Heart left ventricle (tissue), 16 donors: ENCODE measurements around the gene SHISA5. TPM values are rescaled to one million over a fixed set of nuclear protein-coding genes. Genes with fewer than 3 reads are reported as not detected.
A peak's percentile ranks its signal among the peaks of the same experiment; 100 is the strongest.

Experiments
- ATAC-seq, 4 donors: fragments of 200-7000 bp; cut with Tn5 transposase; one replicate each; pipeline ENCODE4 v1.9.1; 2020 to 2022; ENCODE audit warnings: moderate library complexity in 4 of 4, mild to moderate bottlenecking in 3 of 4, moderate number of reproducible peaks in 1 of 4
- DNase-seq, 5 donors: peaks; one replicate each; pipeline ENCODE4 v3.0.0-alpha.2; 2020
- H3K27ac ChIP-seq, 12 donors: fragments of 200-600 bp; sonication (generic) in 4 of 12; one replicate each; pipeline versions ENCODE4 v1.5.0 to v1.8.0; 2016 to 2022; ENCODE audit warnings: mild to moderate bottlenecking in 2 of 12
- H3K27me3 ChIP-seq, 9 donors: fragments of 200-600 bp; sonication (generic) in 2 of 9; one replicate each; pipeline versions ENCODE4 v1.5.1 to v1.8.0; 2016 to 2022; ENCODE audit warnings: mild to moderate bottlenecking in 3 of 9
- H3K36me3 ChIP-seq, 9 donors: fragments of 200-600 bp; sonication (generic) in 2 of 9; one replicate each; pipeline versions ENCODE4 v1.5.0 to v1.8.0; 2018 to 2022; ENCODE audit warnings: mild to moderate bottlenecking in 2 of 9
- H3K4me1 ChIP-seq, 12 donors: fragments of 200-600 bp; sonication (generic) in 4 of 12; one replicate each; pipeline versions ENCODE4 v1.5.0 to v1.8.0; 2016 to 2022; ENCODE audit warnings: mild to moderate bottlenecking in 3 of 12
- H3K4me3 ChIP-seq, 12 donors: fragments of 200-600 bp; sonication (generic) in 4 of 12; one replicate each; pipeline versions ENCODE4 v1.5.0 to v1.8.0; 2017 to 2022; ENCODE audit warnings: mild to moderate bottlenecking in 9 of 12, moderate library complexity in 4 of 12
- H3K9me3 ChIP-seq, 12 donors: fragments of 200-600 bp; sonication (generic) in 4 of 12; one replicate each; pipeline versions ENCODE4 v1.5.0 to v1.8.0; 2016 to 2022; ENCODE audit warnings: mild to moderate bottlenecking in 1 of 12
- CTCF ChIP-seq, 12 donors: fragments of 200-600 bp; sonication (generic) in 4 of 12; IDR thresholded peaks; one replicate each; pipeline versions ENCODE4 v1.5.0 to v1.8.0; 2018 to 2022; ENCODE audit warnings: antibody characterized with exemption in 12 of 12, mild to moderate bottlenecking in 5 of 12
- POLR2A ChIP-seq, 2 donors: fragments of 450-650 bp; IDR thresholded peaks; one replicate each; pipeline ENCODE4 v1.6.1; 2017; ENCODE audit warnings: antibody characterized with exemption in 2 of 2, mild to moderate bottlenecking in 2 of 2, moderate library complexity in 2 of 2
- WGBS, 4 donors: extraction: QIAGEN DNeasy Blood & Tissue Kit in 2 of 4; methylation state at CpG; one replicate each; pipeline versions ENCODE4 v1.1.5 to v1.1.7; 2013 to 2018; 5-methylcytosine and 5-hydroxymethylcytosine counted together
- intact Hi-C, 10 donors: fragments of 100-400 bp; cut with DNase I; formaldehyde crosslinking; loops; one replicate each; pipeline versions ENCODE4 v1.11.1 to v1.14.2; 2022
- polyA plus RNA-seq, 2 donors: library from polyadenylated mRNA; stranded (reverse); fragments of 200-250 nt; gene quantifications; one replicate each; pipeline ENCODE4 v1.2.3, GENCODE V29; 2013
- total RNA-seq, 9 donors: library from RNA; depleted of rRNA in 2 of 9; stranded (reverse); fragments of >200 nt in 2 of 9; fragmentation: NEBNext Ultra II Directional in 3 of 9; extraction: Animal tissue kit (Norgen Biotek cat#: 25700) in 3 of 9; gene quantifications; one replicate each; pipeline versions ENCODE4 v1.1.0 to v1.2.4, GENCODE V29; 2016 to 2023
- donor health status: ischemic (EF 13 %, LVEDD 7.1; RV severe dilation, severe dysfunction).
- donor health status: healthy with polysubstance abuse.
- donor health status: DM: no; HTN: yes; CAD: no.
- donor health status: DM: no; HTN: no; CAD: no.
- donor health status: ischemic (EF 25% LVEDD 6.9; RV normal size, moderate dysfunction).
- donor health status: ischemic (EF 25% LVEDD 5.7; RV mildly dilated, moderate dysfunction).
- donor health status: healthy.
- donor health status: DM: yes; HTN: yes; CAD: no.
- donor health status: ischemic (EF 35%, LVEDD 5.7; RV mildly dilated, moderate dysfunction).
- donor health status: nonischemic (EF 11% LVEDD 7.7; RV severe dilation, severe dysfunction).
- donor health status: DM: yes; HTN: yes; CAD: no.
- donor health status: PGD.
- donor health status: ischemic (EF 29% LVEDD 5.4; RV normal size, mild dysfunction).
- donor health status: nonischemic (EF 23%, LVEDD 6.1; RV moderate dilation, normal function).

The SHISA5 gene
- total and polyA plus RNA-seq, 11 donors = 25.8 to 124 (median 54.6) TPM

- no peak for TF ChIP-seq CTCF (IDR thresholded peaks at IDR 0.05)
- no peak for TF ChIP-seq POLR2A (IDR thresholded peaks at IDR 0.05)
- DNase-seq = no peak
- ATAC-seq = no peak
- intact Hi-C loops = no loop called here
- no peaks in the 10 kb centered on the region for H3K9me3 ChIP-seq
- no peaks in the 10 kb centered on the region for H3K36me3 ChIP-seq
- H3K4me3 ChIP-seq = no peak overlapping the region
- peaks cover 0 to 39% (median 0%) of the 10 kb centered on the region in 12 donors for H3K4me1 ChIP-seq
- H3K27ac ChIP-seq = peak overlapping the region in 1 of 12 donors; percentile 30
- WGBS, 4 donors = 83 to 94% (median 91%) methylated on average over 3 of the region's 3 CpGs
- no peaks in the 10 kb centered on the region for H3K27me3 ChIP-seq
Measured at GRCh38 chr3:48528754-48529153, 24.8 kb upstream of the SHISA5 start.

- Histone ChIP-seq H3K4me3 (no peak overlapping the region), H3K27me3 (no peaks in the 10 kb centered on the region), H3K9me3 (no peaks in the 10 kb centered on the region), H3K27ac (peak overlapping the region in 1 of 12 donors; percentile 30), H3K36me3 (no peaks in the 10 kb centered on the region), H3K4me1 (peaks cover 0 to 38% (median 0%) of the 10 kb centered on the region in 12 donors)
- DNase-seq = no peak
- ATAC-seq = no peak
- WGBS, 4 donors = 90 to 94% (median 92%) methylated on average over 9 of the region's 9 CpGs
- intact Hi-C loops = no loop called here
- TF ChIP-seq CTCF (IDR thresholded peaks at IDR 0.05) (no peak), POLR2A (IDR thresholded peaks at IDR 0.05) (no peak)
Measured at GRCh38 chr3:48528048-48528447, 24.1 kb upstream of the SHISA5 start.

- TF ChIP-seq POLR2A (IDR thresholded peaks at IDR 0.05) = no peak
- TF ChIP-seq CTCF (IDR thresholded peaks at IDR 0.05) = no peak
- ATAC-seq (no peak), DNase-seq (no peak)
- intact Hi-C loops = no loop called here
- Histone ChIP-seq H3K36me3 (no peaks in the 10 kb centered on the region), H3K4me1 (peaks cover 0 to 27% (median 0%) of the 10 kb centered on the region in 12 donors), H3K4me3 (no peak overlapping the region), H3K27ac (no peak overlapping the region), H3K27me3 (no peaks in the 10 kb centered on the region), H3K9me3 (no peaks in the 10 kb centered on the region)
- WGBS, 4 donors = 74 to 90% (median 87%) methylated on average over 8 to 9 of the region's 9 CpGs
Measured at GRCh38 chr3:48524970-48525369, 21.0 kb upstream of the SHISA5 start.

- TF ChIP-seq POLR2A (IDR thresholded peaks at IDR 0.05) = no peak
- TF ChIP-seq CTCF (IDR thresholded peaks at IDR 0.05) = no peak
Measured at GRCh38 chr3:48521635-48522034, 17.7 kb upstream of the SHISA5 start.

More at GRCh38 chr3:48521635-48522034, 17.7 kb upstream of the SHISA5 start:
- H3K9me3 ChIP-seq = no peaks in the 10 kb centered on the region
- no peaks in the 10 kb centered on the region for H3K4me1 ChIP-seq
- no peak overlapping the region for H3K27ac ChIP-seq
- no peak overlapping the region for H3K4me3 ChIP-seq
- intact Hi-C loops = no loop called here
- DNase-seq (no peak), ATAC-seq (no peak)
- H3K36me3 ChIP-seq = no peaks in the 10 kb centered on the region
- no peaks in the 10 kb centered on the region for H3K27me3 ChIP-seq
- 89 to 100% (median 95%) methylated on average over 3 to 6 of the region's 6 CpGs for WGBS, 4 donors
